GM18499 (cell line): ENCODE measurements around the gene DMBX1.

ENCODE experiments used
- ATAC-seq: cut with Tn5 transposase; IDR thresholded peaks from one replicate; pipeline ENCODE4 v1.9.1; 2021; ENCODE audit warnings: moderate number of reproducible peaks; ENCODE audit not compliant: insufficient read depth, unreplicated experiment

DMBX1 gene

DNA sequence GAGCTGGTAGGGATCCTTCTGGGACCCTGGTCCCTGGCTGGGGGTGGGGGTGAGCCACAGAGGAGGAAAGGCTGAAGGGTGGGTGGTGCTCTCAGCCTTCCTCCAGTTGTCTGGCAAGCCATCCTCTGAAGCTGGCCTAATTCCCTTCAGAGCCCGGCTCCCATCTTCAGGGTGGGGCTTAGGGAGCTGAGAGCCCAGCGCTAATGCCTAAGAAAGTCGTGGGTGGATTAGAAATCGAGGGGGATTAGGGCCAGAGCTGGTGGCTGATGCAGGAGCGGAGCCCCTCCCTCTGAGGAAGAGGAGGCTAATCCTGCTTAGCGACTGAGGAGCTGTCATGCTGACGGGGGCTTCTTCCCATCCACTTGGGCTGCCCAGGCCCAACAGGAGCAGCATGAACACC lies 30.8 kb upstream of the DMBX1 start:
- ATAC-seq, result no peak

DNA sequence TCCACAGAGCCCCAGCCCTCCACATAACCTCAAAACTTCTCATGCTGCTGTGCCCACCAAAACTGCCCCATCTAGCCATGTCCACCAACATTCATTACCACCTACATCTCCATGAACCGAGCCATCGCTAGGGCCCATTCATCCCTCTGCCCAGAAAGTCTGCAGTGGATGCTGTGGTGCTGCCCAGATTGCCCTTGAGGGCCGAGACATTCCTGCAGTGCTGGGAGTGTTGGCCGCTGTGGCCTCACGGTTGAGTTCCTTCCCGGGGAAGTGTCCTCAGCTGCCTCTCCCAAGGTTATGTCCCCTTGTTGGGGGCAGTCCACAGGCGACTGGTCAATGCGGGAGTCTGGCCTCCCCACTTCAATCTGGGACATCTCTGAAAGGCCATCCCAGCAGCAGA lies 30.3 kb upstream of the DMBX1 start:
- no peak for ATAC-seq

DNA sequence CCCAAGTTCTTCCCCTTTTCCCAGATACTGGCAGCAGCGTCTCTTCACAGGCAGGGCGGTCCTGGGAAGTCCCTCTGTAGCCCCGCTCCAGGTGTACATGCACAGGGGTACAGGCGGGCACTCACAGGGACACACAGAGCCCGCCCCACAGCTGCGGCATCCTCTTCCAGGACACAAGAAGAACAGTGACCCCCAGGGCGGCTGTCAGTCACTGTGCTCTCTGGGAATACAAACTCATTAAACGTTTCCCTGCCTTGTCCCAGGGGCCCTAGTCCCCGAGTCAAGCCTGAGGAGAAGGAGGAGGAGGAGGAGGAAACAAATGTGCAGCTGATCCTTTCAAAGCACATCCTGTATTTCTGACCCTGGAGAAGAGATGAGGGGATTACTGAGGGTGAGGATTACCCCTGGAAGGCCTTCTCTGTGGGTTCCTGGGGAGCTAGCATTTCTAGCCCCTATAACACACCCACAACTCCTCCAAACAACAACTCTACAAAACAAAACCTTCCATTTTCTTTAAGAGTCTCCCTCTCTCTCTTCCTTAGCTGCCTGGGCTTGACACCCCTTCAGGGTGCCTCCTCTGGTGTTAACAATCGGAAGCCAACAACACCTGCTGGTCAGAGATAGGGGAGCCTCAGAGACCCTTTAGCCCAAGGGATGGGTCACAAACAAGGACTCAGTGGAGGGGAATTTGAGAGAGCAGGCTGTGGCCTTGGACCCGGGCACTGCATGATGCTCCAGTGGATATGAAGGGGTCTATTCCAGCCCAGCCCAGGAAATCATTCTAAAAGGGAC lies 28.4 kb upstream of the DMBX1 start:
- no peak for ATAC-seq

DNA sequence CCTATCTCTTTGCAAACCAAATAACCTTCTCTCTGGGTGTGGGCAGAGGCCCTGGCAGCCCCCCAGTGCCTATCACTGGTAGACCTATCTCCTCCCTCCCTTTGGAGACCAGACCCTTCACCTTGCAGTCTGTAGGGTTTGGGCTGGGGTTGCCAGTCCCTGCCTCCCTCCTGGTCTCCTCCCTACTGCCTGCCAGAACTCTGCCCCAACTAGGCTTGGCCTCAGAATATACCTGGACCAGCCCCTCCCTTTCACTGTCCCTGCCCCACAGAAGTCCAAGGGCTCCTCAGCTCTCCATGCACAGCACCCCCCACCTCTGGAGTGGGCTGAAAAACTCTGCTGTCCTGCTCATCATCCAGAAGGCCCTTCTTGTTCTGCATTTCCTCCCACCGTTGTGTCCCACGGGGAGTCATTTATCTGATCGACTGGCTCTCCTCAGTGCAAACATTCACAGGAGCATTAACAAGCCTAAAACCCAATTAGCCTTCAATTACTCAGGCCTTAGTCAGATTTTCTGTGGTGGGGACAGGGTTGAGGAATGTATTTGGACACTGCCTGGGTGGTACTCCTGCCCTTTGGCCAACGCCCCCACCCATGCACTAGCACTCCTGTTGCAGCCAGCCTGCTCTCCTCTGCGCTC lies 27.7 kb upstream of the DMBX1 start:
- ATAC-seq, result no peak

DNA sequence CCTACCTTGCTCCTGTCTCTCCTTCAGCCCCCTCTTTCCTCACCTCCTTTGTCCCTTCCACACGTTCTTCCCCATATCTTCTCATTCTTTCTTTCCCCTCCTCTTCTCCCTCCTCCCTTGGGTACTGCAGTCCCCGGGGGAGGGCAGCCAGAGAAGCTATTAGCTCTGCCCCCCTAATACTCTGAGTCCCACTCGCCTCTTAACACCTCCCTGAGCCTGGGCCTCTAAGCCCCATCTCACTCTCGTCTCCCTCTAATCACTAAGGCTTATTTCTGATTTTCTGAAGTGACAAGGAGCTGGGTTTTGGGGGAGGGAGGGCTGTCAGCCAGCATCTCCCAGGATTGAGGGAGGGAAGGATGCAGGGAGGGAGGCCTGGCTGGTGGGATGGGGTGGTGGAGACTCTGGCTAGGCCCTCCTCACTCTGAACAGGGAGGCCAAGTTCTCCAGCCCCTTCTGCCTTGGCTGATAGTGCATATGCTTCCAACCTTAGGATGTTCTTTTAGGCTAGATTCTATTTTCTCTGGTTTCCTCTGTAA lies 25.6 kb upstream of the DMBX1 start:
- no peak for ATAC-seq

DNA sequence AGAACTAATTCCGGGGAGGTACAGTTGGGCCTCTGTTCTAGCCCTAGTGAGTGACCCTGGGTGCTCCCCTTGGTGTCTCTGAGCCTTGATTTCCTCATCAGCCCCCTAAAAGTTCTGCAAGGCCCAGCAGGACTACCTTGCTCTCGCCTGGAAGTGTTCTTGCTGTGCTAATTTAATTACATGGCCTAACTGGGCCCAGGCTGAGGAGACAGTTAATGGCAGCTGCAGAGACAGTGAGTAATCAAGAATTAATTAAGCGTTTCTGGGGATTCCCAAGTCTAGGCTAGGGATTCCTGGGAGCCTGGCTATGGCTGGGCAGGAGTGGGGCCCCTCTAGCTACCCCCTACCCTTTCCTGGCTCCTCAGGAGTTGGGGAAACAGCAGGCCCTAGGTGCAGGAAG lies 24.7 kb upstream of the DMBX1 start:
- ATAC-seq, result no peak

DNA sequence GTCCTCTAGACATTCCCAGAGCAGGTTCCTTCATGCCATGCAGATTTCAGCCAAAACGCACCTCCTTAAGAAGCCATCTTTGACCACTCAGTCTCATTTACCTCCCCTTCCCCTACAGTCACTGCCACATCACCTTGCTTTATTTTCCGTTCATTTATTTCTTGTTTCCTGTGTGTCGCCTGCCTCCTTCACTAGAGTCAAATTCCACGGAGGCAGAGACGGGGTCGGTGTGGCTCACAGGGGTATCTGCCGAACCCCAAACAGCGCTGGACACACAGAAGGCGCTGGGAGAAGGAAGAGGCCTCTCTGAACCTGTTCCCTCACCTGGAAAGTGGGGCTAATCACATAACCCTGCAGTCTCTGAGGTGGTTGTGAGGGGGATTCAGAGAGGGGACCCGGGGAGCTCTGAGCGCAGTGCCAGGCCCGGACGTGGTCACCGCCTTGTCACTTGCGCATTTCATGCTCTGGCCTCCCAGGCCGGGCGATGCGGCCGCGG lies 23.6 kb upstream of the DMBX1 start:
- no peak for ATAC-seq

DNA sequence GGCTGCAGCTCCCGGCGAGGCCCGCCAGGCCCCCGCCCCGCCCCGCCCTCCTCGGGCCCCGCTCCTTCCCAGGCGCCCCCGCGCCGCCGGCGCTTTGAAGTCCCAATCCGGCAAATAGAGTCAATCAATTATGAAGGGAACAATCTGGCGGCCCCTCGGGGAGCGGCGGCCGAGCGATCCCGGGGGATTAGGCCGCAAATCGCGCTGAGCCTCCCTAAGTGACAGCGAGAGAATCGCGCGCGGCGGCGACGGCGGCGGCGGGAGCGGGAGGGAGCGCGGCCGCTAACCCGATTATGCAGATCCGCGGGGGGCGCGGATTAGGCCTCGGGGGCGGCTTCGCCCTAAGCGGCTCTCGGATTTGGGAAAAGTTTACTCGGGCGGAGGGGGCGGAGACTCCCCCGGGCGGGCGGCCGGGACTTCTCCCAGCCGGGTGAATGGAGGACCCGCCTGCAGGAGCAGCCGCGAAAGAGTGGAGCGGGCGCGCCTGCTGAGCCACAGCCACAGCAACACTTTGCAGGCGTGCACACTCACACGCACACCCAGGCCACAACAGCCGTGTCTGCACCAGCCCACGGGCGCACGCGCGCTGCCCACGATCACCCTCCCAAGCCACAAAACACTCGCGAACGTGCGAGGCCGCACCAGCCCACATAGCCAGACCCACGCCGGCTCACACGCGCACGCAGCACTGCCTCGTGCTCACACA lies 23.0 kb upstream of the DMBX1 start:
- ATAC-seq, result no peak

DNA sequence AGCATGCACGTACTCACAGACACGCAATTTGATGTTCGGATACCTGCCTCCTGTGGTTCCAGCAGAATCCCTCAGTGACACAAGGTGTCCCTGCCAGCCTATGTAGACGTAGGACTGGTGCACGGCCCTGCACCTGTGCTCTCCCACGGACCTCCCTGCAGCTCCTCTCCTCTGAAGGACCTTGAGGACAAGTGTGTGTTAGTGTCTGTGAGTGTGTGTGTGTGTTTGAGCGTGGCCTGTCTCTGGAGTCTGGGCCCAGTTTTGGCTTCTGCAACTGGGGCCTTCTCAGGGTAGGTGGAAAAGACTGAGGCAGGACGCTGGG lies 22.5 kb upstream of the DMBX1 start:
- ATAC-seq, result no peak

DNA sequence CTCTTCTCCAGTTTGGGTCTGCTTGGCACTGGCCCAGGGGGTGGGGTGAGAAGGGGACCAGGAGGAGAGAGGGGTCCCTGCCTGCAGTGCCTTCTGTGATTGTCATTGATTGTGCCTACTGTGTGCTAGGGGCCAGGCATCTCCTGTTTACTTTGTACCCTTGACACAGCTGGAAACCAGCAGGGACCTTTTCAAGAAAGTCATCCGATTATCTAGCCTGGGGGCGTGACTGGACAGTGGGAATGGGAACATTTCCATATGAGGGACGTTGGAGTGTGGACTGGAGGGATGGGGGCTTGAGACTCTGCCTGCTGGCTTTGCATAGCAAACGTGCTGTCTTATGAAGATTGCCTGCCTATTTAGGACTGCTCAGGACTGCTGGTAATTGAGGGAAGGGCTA lies 19.8 kb upstream of the DMBX1 start:
- ATAC-seq, result no peak

DNA sequence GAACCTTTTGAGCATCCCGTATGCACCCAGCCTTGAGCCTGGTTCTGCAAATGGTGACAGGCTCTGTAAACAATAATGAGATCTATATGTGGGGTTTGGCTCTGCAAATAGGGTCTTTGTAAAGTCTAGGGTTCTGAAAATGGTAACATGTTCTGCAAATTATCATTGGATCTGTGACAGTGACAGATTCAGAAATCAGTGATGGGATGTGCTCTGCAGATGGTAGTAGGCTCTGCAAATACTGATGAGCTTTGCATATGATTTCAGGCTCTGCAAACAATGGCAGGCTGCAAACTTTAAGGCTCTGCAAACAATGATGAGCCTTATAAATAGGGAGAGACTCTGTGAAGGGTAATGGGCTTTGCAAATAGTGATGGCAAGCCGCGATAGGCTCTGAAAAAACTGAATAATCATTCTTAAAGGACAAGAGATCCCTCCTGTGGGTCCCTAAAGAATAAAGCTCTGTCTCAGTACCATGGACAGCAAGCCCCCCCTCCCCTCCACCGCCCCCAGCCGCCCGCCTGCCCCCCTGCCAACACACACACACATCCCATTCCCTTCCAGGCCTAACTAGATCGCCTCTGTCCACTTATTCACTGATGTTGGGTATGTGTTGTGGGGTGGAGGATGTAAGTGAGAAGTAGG lies 17.7 kb upstream of the DMBX1 start:
- no peak for ATAC-seq

DNA sequence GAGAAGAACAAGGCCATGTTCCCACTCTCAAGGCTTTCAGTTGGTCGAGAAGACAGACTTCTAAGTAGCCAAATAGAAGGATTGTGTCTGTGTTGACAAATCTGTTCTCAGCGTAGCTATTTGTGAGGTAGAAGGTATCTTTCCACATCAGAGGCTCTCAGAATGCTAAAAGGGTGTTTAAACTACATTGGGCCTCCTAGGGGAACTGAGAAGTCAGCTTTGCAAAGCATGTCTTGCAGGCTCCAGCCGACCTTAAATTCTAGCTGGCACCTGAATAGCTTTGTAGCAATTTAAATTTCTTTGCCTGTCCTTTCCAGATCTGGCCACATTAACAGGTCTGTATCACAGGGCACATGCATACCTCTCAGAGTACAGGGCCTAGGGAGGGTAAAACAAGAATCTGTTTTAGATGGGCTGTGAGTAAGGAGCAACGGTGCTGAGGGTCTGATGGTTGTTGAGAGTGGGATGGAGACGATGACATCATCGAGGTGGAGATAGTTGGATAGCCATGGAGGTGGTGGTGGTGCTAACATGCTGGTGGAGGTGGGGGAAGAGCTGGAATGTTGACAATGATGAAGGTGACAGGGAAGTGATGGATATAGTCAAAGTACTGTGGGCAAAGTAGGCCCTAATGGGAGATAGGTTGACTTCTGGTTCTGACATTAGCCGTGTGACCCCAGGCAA lies 17.0 kb upstream of the DMBX1 start:
- ATAC-seq, result no peak

DNA sequence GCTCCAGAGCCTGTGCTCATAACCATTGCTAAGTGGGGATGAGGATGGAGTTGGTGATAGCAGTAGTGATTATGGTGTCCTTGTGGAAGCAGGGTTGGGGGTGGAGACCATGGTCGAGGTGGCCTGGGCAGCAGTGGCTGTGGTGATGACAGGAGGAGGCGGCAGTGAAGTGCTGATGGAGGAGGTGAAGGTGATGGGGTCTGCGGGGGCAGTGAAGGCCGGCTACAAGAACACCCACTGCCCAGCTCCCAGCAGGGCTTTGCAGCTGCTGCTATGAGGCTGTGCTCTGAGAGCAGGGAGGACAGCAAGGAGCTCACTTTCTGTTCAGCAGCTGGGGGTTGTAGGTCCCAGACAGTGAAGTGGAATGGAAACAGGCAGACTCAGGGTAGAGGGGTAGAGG lies 15.6 kb upstream of the DMBX1 start:
- ATAC-seq, result no peak

DNA sequence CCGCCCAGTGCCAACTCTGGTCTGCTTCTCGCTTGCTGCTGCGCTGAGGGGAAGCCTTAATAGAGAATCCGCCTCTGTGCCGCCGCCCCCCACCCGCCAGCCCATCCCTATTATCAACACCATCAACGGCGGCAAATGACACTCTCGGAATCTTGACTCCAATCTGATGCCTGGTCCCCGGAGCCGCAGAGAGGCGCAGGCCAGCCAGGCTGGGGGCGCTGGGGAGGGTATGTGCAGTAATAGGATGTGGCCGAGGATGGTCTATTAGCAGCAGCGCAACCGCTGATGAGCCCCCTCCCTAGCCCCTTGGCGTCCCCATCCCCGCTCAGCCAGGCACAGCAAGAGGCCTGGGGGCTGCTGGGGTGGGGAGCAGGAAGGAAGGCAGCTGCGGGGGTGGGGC lies 15.1 kb upstream of the DMBX1 start:
- ATAC-seq, result no peak

DNA sequence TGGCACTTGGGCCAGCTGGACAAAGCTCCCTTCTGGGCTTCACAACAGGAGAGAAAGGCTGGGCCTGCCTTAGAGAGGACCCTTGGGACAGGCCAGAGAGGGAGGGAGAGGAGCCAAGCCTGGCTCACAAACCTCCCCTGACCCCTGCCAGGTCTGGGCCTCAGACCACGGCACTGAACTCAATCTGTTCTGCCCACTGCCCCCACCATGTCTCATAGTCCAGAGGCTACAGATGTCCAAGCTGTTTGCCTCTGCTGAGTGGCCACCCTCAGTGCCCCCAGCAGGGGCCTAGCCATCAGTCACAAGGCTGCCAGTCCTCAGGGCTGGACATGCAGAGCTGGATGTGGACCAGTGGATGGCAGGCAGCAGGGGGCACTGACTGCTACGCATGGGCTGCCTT lies 13.0 kb upstream of the DMBX1 start:
- ATAC-seq, result no peak

DNA sequence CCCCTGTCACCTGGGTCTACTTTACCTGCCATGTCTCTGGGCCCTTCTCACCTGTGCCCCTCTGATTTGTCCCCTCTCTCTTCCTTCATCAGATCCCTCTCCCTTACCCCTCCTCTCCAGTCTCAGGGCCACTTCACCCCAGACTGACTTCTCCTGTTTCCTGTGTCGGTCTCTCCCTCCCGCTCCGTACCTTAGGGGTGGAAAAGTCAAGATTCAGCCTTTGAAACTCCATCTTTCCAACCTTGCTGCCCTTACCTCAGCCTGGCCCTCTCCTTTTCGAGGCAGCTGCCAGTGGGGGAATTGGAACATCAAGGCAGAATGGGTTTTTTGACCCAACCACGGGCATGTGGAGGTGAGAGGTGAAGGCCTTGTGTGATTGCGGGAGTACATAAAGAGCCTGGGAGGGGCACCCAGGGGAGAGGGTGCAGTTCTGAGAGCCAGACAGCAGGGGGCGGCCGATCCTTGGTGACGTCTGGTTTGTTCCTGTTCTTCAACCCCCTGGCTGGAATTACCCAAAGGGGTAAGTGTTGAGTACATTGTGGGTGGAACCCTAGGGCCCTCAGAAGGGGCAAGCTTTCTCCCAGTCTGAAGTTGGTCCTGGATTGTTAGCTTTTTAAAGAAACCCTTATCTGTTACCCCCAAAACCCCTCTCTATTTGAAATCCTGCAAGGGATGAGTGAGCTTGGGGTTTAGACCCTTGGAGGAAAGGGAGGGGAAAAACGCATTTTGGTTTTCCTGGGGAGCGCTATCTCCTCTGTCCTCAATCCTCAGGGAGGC lies 12.3 kb upstream of the DMBX1 start:
- ATAC-seq, result no peak

DNA sequence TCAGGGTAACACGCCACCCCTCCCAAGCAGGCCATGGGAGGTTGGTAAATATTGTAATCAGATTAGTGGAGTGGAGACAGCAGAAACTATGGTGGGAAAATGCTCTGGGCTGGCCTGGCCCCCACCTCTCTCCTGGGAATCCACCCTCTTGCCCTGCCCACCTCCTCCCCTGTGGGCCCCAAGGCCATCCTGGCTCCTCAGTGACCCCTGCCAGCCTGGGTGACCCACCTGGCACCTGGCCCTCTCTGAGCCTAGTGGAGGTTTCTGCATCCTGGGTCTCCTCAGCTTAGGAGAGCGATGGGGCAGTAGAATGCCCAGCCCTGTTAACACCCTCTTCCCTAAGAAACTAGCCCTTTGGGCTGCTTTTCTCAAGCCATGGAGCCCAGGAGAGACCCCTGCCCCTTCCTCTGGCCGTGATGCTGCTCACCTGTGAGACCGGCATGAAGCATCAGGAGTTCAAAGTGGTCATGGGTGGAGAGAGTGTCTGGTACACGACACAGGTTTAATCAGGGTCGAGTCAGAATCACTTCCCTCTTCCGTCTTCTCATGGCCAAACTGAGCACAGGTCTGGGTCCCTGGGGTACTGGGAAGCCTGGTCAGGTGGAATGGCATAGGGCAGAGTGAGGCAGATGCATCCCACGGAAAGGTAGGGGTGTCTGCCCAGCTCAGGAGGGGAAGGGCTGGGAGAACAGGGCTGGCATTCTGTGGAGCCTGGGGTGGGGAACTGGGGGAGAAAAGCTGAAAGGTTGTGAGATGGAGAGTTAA lies 10.7 kb upstream of the DMBX1 start:
- no peak for ATAC-seq

DNA sequence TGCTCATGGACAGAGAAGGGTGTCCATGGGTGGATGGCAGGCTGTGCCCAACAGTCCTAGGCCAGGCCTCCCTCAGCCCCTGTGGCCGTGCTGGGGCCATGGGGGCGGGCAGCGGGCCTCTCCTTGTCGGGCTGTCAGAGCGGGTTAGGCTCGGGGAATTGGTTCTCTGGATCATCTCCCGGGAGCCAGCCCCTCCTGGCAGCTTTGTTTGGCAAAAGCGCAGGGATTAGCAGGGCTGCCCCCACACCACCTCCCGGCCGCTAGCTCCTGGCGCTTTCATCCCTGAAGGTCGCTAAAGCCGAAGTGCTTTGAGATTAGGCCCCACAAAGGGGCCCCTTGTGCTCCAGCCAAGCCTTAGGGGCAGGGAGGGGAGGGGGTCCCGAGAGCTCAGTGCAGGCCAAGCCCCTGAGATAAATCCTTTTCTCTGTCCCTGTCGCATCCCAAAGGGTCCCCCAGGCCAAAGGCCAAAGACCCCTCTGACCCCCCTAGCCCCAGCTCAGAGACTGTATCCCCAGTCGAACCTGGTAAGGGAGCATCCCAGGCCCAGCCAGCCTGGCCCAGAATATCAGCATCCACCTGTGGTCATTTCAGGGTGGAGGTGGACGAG lies 9.8 kb upstream of the DMBX1 start:
- ATAC-seq, result no peak
